Measurements from ENCODE around the gene CCDC197. TPM values are rescaled to one million over a fixed set of nuclear protein-coding genes. Genes with fewer than 3 reads are reported as not detected.
A peak's percentile ranks its signal among the peaks of the same experiment; 100 is the strongest.

Gene CCDC197
- total and polyA plus RNA-seq, 4 donors, result not detected

DNA sequence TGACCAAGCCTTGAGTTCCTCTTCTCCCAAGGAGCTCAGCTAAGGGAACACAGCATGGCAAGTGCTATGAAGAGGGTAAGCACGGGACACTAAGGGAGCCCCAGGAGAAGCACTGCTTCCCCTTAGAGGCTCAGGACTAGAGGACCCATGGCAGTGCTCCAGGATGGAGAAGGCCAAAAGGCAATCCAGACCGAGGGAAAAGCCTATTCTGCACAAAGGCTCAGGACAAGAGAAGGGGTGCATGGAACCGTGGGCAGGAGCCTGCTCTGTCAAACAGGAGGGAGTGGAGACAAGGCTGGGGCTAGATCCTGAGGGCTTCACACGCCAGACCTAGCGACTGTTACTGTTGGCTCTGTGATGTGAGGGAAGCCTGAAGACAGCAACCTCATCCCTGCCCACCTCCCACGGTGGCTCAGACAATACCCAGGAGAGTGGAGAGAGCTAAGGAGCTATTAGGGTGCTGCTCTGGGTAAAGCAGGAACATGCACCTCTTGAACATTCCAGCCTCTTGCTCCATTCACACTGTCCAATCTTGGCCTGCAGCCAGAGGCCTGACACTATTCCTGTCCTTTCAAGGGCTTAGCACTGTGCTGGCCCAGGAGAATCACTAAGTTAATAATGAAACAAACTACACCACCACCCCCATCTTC is 53.3 kb downstream of the CCDC197 start:
- no peak overlapping the region for H3K9ac ChIP-seq (ENCODE audit: low read depth in 1 of 2, low read length in 2 of 2)
- H3K27me3 ChIP-seq (ENCODE audit: control insufficient read depth in 4 of 4, insufficient read depth in 4 of 4, low read length in 3 of 4), result no peaks in the 10 kb centered on the region
- peaks cover 13 to 84% (median 51%) of the 10 kb centered on the region in 4 donors for H3K36me3 ChIP-seq (ENCODE audit: control insufficient read depth in 4 of 4, insufficient read depth in 3 of 4, low read depth in 1 of 4, low read length in 3 of 4)
- TF ChIP-seq, protein P1, sequence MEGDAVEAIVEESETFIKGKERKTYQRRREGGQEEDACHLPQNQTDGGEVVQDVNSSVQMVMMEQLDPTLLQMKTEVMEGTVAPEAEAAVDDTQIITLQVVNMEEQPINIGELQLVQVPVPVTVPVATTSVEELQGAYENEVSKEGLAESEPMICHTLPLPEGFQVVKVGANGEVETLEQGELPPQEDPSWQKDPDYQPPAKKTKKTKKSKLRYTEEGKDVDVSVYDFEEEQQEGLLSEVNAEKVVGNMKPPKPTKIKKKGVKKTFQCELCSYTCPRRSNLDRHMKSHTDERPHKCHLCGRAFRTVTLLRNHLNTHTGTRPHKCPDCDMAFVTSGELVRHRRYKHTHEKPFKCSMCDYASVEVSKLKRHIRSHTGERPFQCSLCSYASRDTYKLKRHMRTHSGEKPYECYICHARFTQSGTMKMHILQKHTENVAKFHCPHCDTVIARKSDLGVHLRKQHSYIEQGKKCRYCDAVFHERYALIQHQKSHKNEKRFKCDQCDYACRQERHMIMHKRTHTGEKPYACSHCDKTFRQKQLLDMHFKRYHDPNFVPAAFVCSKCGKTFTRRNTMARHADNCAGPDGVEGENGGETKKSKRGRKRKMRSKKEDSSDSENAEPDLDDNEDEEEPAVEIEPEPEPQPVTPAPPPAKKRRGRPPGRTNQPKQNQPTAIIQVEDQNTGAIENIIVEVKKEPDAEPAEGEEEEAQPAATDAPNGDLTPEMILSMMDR (IDR thresholded peaks at IDR 0.05; ENCODE audit: low read depth, low read length, missing input control), result no peak
- TF ChIP-seq HNF4A (conservative IDR thresholded peaks at IDR 0.05) (peak in 1 of 2 donors; percentile 6), RXRA (IDR thresholded peaks at IDR 0.05) (peak in 1 of 2 donors; percentile 29)
- TF ChIP-seq, protein P2, sequence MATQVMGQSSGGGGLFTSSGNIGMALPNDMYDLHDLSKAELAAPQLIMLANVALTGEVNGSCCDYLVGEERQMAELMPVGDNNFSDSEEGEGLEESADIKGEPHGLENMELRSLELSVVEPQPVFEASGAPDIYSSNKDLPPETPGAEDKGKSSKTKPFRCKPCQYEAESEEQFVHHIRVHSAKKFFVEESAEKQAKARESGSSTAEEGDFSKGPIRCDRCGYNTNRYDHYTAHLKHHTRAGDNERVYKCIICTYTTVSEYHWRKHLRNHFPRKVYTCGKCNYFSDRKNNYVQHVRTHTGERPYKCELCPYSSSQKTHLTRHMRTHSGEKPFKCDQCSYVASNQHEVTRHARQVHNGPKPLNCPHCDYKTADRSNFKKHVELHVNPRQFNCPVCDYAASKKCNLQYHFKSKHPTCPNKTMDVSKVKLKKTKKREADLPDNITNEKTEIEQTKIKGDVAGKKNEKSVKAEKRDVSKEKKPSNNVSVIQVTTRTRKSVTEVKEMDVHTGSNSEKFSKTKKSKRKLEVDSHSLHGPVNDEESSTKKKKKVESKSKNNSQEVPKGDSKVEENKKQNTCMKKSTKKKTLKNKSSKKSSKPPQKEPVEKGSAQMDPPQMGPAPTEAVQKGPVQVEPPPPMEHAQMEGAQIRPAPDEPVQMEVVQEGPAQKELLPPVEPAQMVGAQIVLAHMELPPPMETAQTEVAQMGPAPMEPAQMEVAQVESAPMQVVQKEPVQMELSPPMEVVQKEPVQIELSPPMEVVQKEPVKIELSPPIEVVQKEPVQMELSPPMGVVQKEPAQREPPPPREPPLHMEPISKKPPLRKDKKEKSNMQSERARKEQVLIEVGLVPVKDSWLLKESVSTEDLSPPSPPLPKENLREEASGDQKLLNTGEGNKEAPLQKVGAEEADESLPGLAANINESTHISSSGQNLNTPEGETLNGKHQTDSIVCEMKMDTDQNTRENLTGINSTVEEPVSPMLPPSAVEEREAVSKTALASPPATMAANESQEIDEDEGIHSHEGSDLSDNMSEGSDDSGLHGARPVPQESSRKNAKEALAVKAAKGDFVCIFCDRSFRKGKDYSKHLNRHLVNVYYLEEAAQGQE (IDR thresholded peaks at IDR 0.05), result peak; percentile 23
- TF ChIP-seq, protein P3, sequence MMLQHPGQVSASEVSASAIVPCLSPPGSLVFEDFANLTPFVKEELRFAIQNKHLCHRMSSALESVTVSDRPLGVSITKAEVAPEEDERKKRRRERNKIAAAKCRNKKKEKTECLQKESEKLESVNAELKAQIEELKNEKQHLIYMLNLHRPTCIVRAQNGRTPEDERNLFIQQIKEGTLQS (IDR thresholded peaks at IDR 0.05), result no peak
- H3K4me1 ChIP-seq (ENCODE audit: control insufficient read depth in 4 of 4, insufficient read depth in 4 of 4, low read length in 3 of 4), result peaks cover 0 to 14% (median 4%) of the 10 kb centered on the region in 4 donors
- 90% methylated on average over 6 of the region's 6 CpGs for WGBS
- no peak overlapping the region for H3K4me3 ChIP-seq (ENCODE audit: low read depth in 1 of 3, low read length in 3 of 3)
- no peaks in the 10 kb centered on the region for H3K9me3 ChIP-seq (ENCODE audit: control insufficient read depth in 4 of 4, low read length in 3 of 4)
- DNase-seq (ENCODE audit: low spot score), result peak; percentile 39
- H3K27ac ChIP-seq (ENCODE audit: low read depth in 1 of 2, low read length in 2 of 2), result no peak overlapping the region

DNA sequence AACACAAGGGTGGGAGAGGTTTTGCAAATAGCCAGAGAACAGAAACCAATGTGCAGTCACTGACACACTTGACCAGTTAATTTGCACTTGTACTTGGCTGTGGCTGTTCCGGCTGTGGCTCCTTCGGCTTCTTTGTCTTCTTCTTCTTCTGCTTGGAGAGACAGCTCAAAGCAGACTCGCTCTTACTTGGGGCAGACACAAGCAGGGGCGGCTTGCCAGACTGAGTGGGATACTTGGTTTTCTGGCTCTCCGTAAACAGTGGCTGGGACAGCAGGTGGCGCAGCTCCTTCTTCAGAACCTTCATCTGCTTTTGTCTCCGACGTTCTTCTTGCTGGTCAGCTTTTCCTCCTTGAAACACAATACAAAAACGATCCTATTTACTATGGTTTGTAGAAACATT is 54.0 kb downstream of the CCDC197 start:
- WGBS, result 73% methylated on average over 9 of the region's 9 CpGs
- no peak overlapping the region for H3K9ac ChIP-seq (ENCODE audit: low read depth in 1 of 2, low read length in 2 of 2)
- peaks cover 12 to 82% (median 51%) of the 10 kb centered on the region in 4 donors for H3K36me3 ChIP-seq (ENCODE audit: control insufficient read depth in 4 of 4, insufficient read depth in 3 of 4, low read depth in 1 of 4, low read length in 3 of 4)
- TF ChIP-seq RAD21 (IDR thresholded peaks at IDR 0.05) (peak in 1 of 2 donors; percentile 47), HNF4G (IDR thresholded peaks at IDR 0.05) (no peak)
- no peak overlapping the region for H3K4me3 ChIP-seq (ENCODE audit: low read depth in 1 of 3, low read length in 3 of 3)
- DNase-seq (ENCODE audit: low spot score), result peak; percentile 30
- H3K9me3 ChIP-seq (ENCODE audit: control insufficient read depth in 4 of 4, low read length in 3 of 4), result no peaks in the 10 kb centered on the region
- H3K27me3 ChIP-seq (ENCODE audit: control insufficient read depth in 4 of 4, insufficient read depth in 4 of 4, low read length in 3 of 4), result no peaks in the 10 kb centered on the region
- no peak overlapping the region for H3K27ac ChIP-seq (ENCODE audit: low read depth in 1 of 2, low read length in 2 of 2)
- H3K4me1 ChIP-seq (ENCODE audit: control insufficient read depth in 4 of 4, insufficient read depth in 4 of 4, low read length in 3 of 4), result peaks cover 0 to 14% (median 4%) of the 10 kb centered on the region in 4 donors

DNA sequence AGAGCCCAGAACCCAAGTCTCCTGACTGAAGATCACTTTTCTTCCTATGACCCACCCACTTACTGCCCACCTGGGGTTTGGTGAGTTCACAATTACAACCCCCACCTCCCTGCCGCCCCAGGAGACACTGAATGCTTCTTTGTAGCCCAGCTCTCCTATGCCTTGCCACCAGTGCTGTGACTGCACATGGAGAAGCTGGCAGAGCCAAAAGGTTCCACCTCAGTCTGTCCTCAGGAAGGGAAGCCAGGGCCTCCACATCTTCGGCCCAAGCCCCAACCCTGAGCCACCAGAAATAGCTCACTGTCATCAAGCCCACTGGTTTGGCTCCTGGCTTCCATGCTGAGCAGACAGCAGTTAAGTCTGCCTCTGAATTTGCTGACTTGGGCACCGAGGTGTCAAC is 54.7 kb downstream of the CCDC197 start:
- peak; percentile 16 for DNase-seq (ENCODE audit: low spot score)
- peaks cover 2 to 14% (median 6%) of the 10 kb centered on the region in 4 donors for H3K4me1 ChIP-seq (ENCODE audit: control insufficient read depth in 4 of 4, insufficient read depth in 4 of 4, low read length in 3 of 4)

More for the DNA sequence above, 54.7 kb downstream of the CCDC197 start:
- 95% methylated on average over 3 of the region's 3 CpGs for WGBS
- TF ChIP-seq TAF1 (conservative IDR thresholded peaks at IDR 0.05) (no peak), GABPA (IDR thresholded peaks at IDR 0.05 in 1 of 2, conservative IDR thresholded peaks at IDR 0.05 in 1 of 2) (no peak)
- TF ChIP-seq, protein P3 (IDR thresholded peaks at IDR 0.05), result no peak
- Histone ChIP-seq H3K4me3 (ENCODE audit: low read depth in 1 of 3, low read length in 3 of 3) (no peak overlapping the region), H3K9ac (ENCODE audit: low read depth in 1 of 2, low read length in 2 of 2) (no peak overlapping the region), H3K9me3 (ENCODE audit: control insufficient read depth in 4 of 4, low read length in 3 of 4) (no peaks in the 10 kb centered on the region), H3K27me3 (ENCODE audit: control insufficient read depth in 4 of 4, insufficient read depth in 4 of 4, low read length in 3 of 4) (no peaks in the 10 kb centered on the region), H3K36me3 (ENCODE audit: control insufficient read depth in 4 of 4, insufficient read depth in 3 of 4, low read depth in 1 of 4, low read length in 3 of 4) (peaks cover 9 to 75% (median 52%) of the 10 kb centered on the region in 4 donors), H3K27ac (ENCODE audit: low read depth in 1 of 2, low read length in 2 of 2) (no peak overlapping the region)
